ENCODE measurements around the gene NOSIP.

Gene NOSIP

DNA sequence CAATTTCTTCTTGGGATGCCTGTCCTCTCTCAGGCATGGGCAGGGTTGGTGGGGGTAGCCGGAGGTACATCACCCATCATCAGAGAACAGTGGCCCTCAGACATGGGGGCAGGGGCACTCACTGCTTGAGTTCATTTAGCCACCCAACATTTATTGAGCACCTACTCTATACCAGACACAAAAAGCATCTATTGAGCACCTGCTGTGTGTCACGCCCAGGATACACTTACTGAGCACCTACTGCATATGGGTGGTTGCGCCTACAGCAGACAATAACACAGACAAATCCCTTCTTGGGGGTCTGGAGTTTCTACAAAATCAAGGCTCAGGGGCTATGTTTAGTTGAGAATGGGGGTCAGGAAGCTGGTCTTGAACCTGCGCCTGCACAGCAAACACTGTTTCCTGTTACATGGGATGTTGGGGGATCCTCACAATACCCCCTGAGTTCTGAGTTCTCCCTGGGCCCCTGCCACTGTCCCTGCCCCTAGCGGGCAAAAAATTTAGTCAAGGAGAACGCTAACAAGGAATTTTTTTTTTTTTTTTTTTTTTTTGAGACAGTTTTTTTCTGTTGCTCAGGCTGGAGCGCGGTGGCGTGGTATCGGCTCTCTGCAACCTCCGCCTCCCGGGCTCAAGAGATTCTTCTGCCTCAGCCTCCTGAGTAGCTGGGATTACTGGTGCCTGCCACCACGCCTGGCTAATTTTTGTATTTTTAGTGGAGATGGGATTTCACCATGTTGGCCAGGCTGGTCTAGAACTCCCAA is 41.0 kb downstream of the NOSIP start:
- no peaks in the 10 kb centered on the region for H3K9me3 Mint-ChIP-seq
- H3K4me3 Mint-ChIP-seq, result no peak overlapping the region
- no peak for ATAC-seq (replicated peaks)
- no peak overlapping the region for H3K27ac Mint-ChIP-seq
- no peaks in the 10 kb centered on the region for H3K36me3 Mint-ChIP-seq (ENCODE audit: insufficient read depth)
- peaks cover 11 to 13% of the 10 kb centered on the region in 2 donors for H3K4me1 Mint-ChIP-seq (ENCODE audit: low read depth in 2 of 2)
- DNase-seq, result no peak
- peaks cover 0 to 8% of the 10 kb centered on the region in 2 donors for H3K27me3 Mint-ChIP-seq

- DNase-seq, result no peak
- Mint-ChIP-seq H3K27me3 (peaks cover 0 to 8% of the 10 kb centered on the region in 2 donors), H3K4me3 (no peak overlapping the region), H3K4me1 (ENCODE audit: low read depth in 2 of 2) (peaks cover 13 to 15% of the 10 kb centered on the region in 2 donors), H3K9me3 (no peaks in the 10 kb centered on the region), H3K27ac (no peak overlapping the region), H3K36me3 (ENCODE audit: insufficient read depth) (no peaks in the 10 kb centered on the region)
- ATAC-seq (replicated peaks), result no peak
Measured at GRCh38 chr19:49538643-49539042, 41.7 kb downstream of the NOSIP start.

DNA sequence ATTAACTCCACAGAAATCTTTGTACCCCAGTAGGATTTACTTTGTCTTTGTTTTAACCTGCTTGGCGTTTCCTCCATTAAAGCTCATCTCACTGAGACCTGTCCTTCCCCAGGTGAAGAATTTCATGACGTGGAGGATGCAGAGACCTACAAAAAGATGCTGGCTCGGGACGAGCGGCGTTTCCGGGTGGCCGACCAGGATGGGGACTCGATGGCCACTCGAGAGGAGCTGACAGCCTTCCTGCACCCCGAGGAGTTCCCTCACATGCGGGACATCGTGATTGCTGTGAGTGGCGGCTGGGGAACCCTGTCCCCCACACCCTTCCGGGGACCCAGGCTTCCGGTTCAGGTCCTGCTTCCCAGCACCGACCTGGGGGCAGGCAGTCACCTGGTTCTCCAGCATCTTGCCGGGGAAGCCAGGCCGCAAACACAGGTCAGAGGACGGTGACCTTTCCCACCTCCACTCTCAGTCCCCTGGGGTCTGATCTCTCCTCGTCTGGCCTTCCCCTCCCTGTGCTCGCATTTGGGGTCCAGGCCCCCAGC is 43.4 kb downstream of the NOSIP start:
- H3K36me3 Mint-ChIP-seq (ENCODE audit: insufficient read depth), result no peaks in the 10 kb centered on the region
- H3K27ac Mint-ChIP-seq, result no peak overlapping the region
- no peaks in the 10 kb centered on the region for H3K27me3 Mint-ChIP-seq
- H3K4me3 Mint-ChIP-seq, result no peak overlapping the region
- DNase-seq (no peak), ATAC-seq (replicated peaks) (no peak)
- peaks cover 21% of the 10 kb centered on the region in 2 donors for H3K4me1 Mint-ChIP-seq (ENCODE audit: low read depth in 2 of 2)
- no peaks in the 10 kb centered on the region for H3K9me3 Mint-ChIP-seq

GRCh38 chr19:49534632-49535385 is 45.5 kb downstream of the NOSIP start:
- H3K36me3 Mint-ChIP-seq (ENCODE audit: insufficient read depth), result no peaks in the 10 kb centered on the region
- no peak for DNase-seq
- no peaks in the 10 kb centered on the region for H3K27me3 Mint-ChIP-seq
- H3K4me3 Mint-ChIP-seq, result peak overlapping the region; percentile 82 to 83
- H3K9me3 Mint-ChIP-seq, result no peaks in the 10 kb centered on the region
- ATAC-seq (replicated peaks), result no peak
- H3K4me1 Mint-ChIP-seq (ENCODE audit: low read depth in 2 of 2), result peaks cover 21% of the 10 kb centered on the region in 2 donors
- peak overlapping the region; percentile 33 to 73 for H3K27ac Mint-ChIP-seq

- Mint-ChIP-seq H3K36me3 (ENCODE audit: insufficient read depth) (no peaks in the 10 kb centered on the region), H3K9me3 (no peaks in the 10 kb centered on the region), H3K4me1 (ENCODE audit: low read depth in 2 of 2) (peaks cover 21% of the 10 kb centered on the region in 2 donors), H3K27ac (peak overlapping the region; percentile 38 to 73), H3K4me3 (peak overlapping the region; percentile 82 to 83), H3K27me3 (no peaks in the 10 kb centered on the region)
- ATAC-seq (replicated peaks) (peak; percentile 88), DNase-seq (peak; percentile 83 to 88 (median 86))
Measured at GRCh38 chr19:49533551-49534488, 46.5 kb downstream of the NOSIP start.

DNA sequence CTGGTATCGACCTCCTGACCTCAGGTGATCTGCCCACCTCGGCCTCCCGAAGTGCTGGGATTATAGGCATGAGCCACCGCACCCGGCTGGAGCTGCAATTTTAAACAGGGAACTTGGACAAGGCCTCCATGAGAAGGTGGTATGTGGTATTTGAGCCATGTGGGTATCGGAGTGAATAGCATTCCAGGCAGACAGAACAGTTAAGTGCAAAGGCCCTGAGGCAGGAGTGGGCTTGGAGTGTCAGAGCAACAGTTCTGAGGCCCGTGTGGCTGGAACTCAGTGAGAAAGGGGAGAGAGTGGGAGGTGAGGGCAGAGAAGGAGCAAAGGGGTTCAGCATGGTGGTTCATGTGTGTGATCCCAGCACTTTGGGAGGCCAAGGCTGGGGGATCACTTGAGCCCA is 49.6 kb downstream of the NOSIP start:
- DNase-seq (no peak), ATAC-seq (replicated peaks) (no peak)
- H3K9me3 Mint-ChIP-seq, result no peaks in the 10 kb centered on the region
- H3K27me3 Mint-ChIP-seq, result no peaks in the 10 kb centered on the region
- peaks cover 11% of the 10 kb centered on the region for H3K36me3 Mint-ChIP-seq (ENCODE audit: insufficient read depth)
- no peak overlapping the region for H3K27ac Mint-ChIP-seq
- no peak overlapping the region for H3K4me3 Mint-ChIP-seq
- H3K4me1 Mint-ChIP-seq (ENCODE audit: low read depth in 2 of 2), result peaks cover 29 to 33% of the 10 kb centered on the region in 2 donors

GRCh38 chr19:49528211-49528771 is 52.1 kb downstream of the NOSIP start:
- H3K9me3 Mint-ChIP-seq, result no peaks in the 10 kb centered on the region
- ATAC-seq (replicated peaks) (no peak), DNase-seq (no peak)
- H3K27me3 Mint-ChIP-seq, result no peaks in the 10 kb centered on the region
- peaks cover 11% of the 10 kb centered on the region for H3K36me3 Mint-ChIP-seq (ENCODE audit: insufficient read depth)
- H3K27ac Mint-ChIP-seq, result peak overlapping the region in 1 of 2 donors; percentile 88
- peaks cover 15 to 17% of the 10 kb centered on the region in 2 donors for H3K4me1 Mint-ChIP-seq (ENCODE audit: low read depth in 2 of 2)
- H3K4me3 Mint-ChIP-seq, result peak overlapping the region; percentile 80 to 83

GRCh38 chr19:49524812-49525455 is 55.4 kb downstream of the NOSIP start:
- peaks cover 8 to 12% of the 10 kb centered on the region in 2 donors for H3K4me1 Mint-ChIP-seq (ENCODE audit: low read depth in 2 of 2)
- ATAC-seq (replicated peaks), result no peak
- no peak for DNase-seq
- H3K9me3 Mint-ChIP-seq, result no peaks in the 10 kb centered on the region
- peak overlapping the region in 1 of 2 donors; percentile 21 for H3K4me3 Mint-ChIP-seq
- no peaks in the 10 kb centered on the region for H3K27me3 Mint-ChIP-seq
- no peak overlapping the region for H3K27ac Mint-ChIP-seq
- peaks cover 11% of the 10 kb centered on the region for H3K36me3 Mint-ChIP-seq (ENCODE audit: insufficient read depth)

GRCh38 chr19:49520705-49521319 is 59.5 kb downstream of the NOSIP start:
- Mint-ChIP-seq H3K4me1 (ENCODE audit: low read depth in 2 of 2) (peaks cover 0 to 1% of the 10 kb centered on the region in 2 donors), H3K9me3 (no peaks in the 10 kb centered on the region), H3K27me3 (no peaks in the 10 kb centered on the region), H3K4me3 (no peak overlapping the region), H3K36me3 (ENCODE audit: insufficient read depth) (no peaks in the 10 kb centered on the region), H3K27ac (no peak overlapping the region)
- ATAC-seq (replicated peaks) (no peak), DNase-seq (no peak)

DNA sequence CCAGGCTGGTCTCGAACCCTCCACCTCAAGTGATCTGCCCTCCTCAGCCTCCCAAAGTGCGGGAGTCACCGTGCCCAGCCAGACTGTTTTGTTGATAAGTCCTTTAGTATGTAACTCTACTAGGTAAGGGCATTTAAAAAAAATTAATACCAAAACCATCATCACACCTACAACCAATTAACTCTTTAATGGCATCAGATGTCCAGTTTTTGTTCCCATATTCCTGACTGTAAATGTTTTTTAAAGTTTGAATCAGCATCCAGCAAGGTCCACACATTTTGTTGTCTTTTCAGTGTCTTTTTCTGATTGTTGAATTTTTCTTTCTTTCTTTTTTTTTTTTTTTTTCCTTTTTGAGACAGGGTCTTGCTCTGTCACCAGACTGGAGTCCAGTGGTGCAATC is 62.3 kb downstream of the NOSIP start:
- DNase-seq, result no peak
- H3K4me3 Mint-ChIP-seq, result no peak overlapping the region
- no peaks in the 10 kb centered on the region for H3K9me3 Mint-ChIP-seq
- peaks cover 5% of the 10 kb centered on the region for H3K36me3 Mint-ChIP-seq (ENCODE audit: insufficient read depth)
- ATAC-seq (replicated peaks), result no peak
- no peak overlapping the region for H3K27ac Mint-ChIP-seq
- peaks cover 8 to 12% of the 10 kb centered on the region in 2 donors for H3K4me1 Mint-ChIP-seq (ENCODE audit: low read depth in 2 of 2)
- no peaks in the 10 kb centered on the region for H3K27me3 Mint-ChIP-seq

DNA sequence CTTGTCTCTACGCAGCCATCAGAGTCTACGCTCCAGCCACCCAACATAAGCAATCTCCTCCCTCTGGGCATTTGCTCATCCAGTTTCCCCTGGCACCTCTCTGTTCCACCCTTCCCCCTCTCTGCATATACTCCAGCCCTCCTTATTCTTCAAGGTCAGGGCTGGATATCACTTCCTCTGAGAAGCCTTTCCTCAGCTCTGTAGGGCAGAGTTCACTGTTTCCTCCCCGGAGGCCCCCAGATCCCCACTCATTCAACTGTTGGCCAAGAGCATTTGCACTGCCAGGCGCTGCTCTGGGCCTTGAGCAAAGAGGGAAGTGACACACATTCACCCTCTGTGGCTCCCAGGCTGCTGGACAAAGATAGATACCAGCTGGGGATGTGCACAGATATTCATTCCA is 64.6 kb downstream of the NOSIP start:
- ATAC-seq (replicated peaks), result peak; percentile 26
- H3K4me3 Mint-ChIP-seq, result peak overlapping the region; percentile 14 to 61
- no peaks in the 10 kb centered on the region for H3K27me3 Mint-ChIP-seq
- no peaks in the 10 kb centered on the region for H3K9me3 Mint-ChIP-seq
- DNase-seq, result no peak
- peak overlapping the region in 1 of 2 donors; percentile 66 for H3K27ac Mint-ChIP-seq
- H3K36me3 Mint-ChIP-seq (ENCODE audit: insufficient read depth), result peaks cover 8% of the 10 kb centered on the region
- peaks cover 24 to 28% of the 10 kb centered on the region in 2 donors for H3K4me1 Mint-ChIP-seq (ENCODE audit: low read depth in 2 of 2)

DNA sequence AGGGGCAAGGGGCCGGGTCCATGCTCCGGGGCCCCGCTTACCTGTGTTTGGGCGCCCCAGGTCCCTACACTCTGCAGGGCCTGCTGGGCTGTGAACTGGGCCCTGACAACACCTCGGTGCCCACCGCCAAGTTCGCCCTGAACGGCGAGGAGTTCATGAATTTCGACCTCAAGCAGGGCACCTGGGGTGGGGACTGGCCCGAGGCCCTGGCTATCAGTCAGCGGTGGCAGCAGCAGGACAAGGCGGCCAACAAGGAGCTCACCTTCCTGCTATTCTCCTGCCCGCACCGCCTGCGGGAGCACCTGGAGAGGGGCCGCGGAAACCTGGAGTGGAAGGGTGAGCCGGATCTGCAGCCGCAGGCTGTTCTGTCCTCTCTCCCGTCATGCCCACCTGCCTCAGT is 66.2 kb downstream of the NOSIP start:
- Mint-ChIP-seq H3K36me3 (ENCODE audit: insufficient read depth) (peaks cover 8% of the 10 kb centered on the region), H3K27ac (peak overlapping the region; percentile 88 to 91), H3K4me3 (peak overlapping the region; percentile 85 to 87), H3K27me3 (no peaks in the 10 kb centered on the region), H3K4me1 (ENCODE audit: low read depth in 2 of 2) (peaks cover 24 to 28% of the 10 kb centered on the region in 2 donors), H3K9me3 (no peaks in the 10 kb centered on the region)
- DNase-seq, result no peak
- ATAC-seq (replicated peaks), result no peak

Data from effector memory CD8-positive, alpha-beta T cell (primary cell).